K562 (cell line): ENCODE data around the gene AGAP1. TPM values are rescaled to one million over a fixed set of nuclear protein-coding genes. Genes with fewer than 3 reads are reported as not detected.

Experiments
- CBFB ChIP-seq: sonication (generic); formaldehyde crosslinking; IDR thresholded peaks from 2 replicates; pipeline ENCODE4 v1.4.0; 2020; ENCODE audit warnings: mild to moderate bottlenecking, missing genetic modification reagents
- FOXP1 ChIP-seq: sonication (generic); formaldehyde crosslinking; IDR thresholded peaks from 2 replicates; pipeline ENCODE4 v1.8.0; 2022; ENCODE audit warnings: mild to moderate bottlenecking, missing genetic modification reagents
- HNRNPH1 ChIP-seq: fragments of 200-400 bp; formaldehyde crosslinking; optimal IDR thresholded peaks from 2 replicates; pipeline ENCODE3; 2017; ENCODE audit warnings: low read depth, mild to moderate bottlenecking, low read length, moderate library complexity
- KDM1A ChIP-seq, 2 experiments: fragments of 450-650 bp; IDR thresholded peaks; 2 replicates each; pipeline ENCODE4 v1.6.1; 2016; ENCODE audit warnings: mild to moderate bottlenecking in 2 of 2
- KDM2B ChIP-seq: fragments of 250-450 bp; sonication (Bioruptor Pico); IDR thresholded peaks from 2 replicates; pipeline ENCODE4 v1.8.0; 2021; ENCODE audit warnings: mild to moderate bottlenecking, moderate library complexity
- ZNF384 ChIP-seq: IDR thresholded peaks from 2 replicates; pipeline ENCODE4 v1.6.1; 2012; ENCODE audit warnings: low read depth, low read length, improper control_type of control experiment
- polyA plus RNA-seq, 8 experiments: library from polyadenylated mRNA; depleted of rRNA in 4 of 8; stranded (reverse) in 5 of 8; unstranded in 3 of 8; fragments of >200 nt; fragmentation: Nextera tagmentation in 2 of 8; fragmentation: Illumina TruSeq in 1 of 8; extraction: Ambion mirVana in 2 of 8; extraction: Trizol in 1 of 8; gene quantifications; 2 replicates each; pipeline versions ENCODE4 v1.2.1 to v1.2.3, GENCODE V29; 2011 to 2014; ENCODE audit warnings: inconsistent platforms in 1 of 8, missing spikeins in 1 of 8
- total RNA-seq, 7 experiments: library from RNA; depleted of rRNA in 6 of 7; stranded (reverse); fragments of >200 nt in 6 of 7; fragmentation: Illumina TruSeq in 2 of 7; extraction: Trizol in 2 of 7; gene quantifications; 2 replicates each; pipeline versions ENCODE4 v1.2.1 to v1.2.3, GENCODE V29; 2011 to 2021; ENCODE audit warnings: low replicate concordance in 1 of 7
- TF ChIP-seq, protein P1 (sequence below), 2 experiments: fragments of 450-650 bp in 1 of 2; sonication (generic) in 1 of 2; formaldehyde crosslinking in 1 of 2; IDR thresholded peaks; 2 replicates each; pipeline versions ENCODE4 v1.7.1 to v1.9.0; 2016 to 2022; ENCODE audit warnings: inconsistent platforms in 1 of 2, mild to moderate bottlenecking in 1 of 2, missing genetic modification reagents in 1 of 2
- TF ChIP-seq, protein P2 (sequence below), 3 experiments: IDR thresholded peaks in 2 of 3; conservative IDR thresholded peaks in 1 of 3; 2 replicates each; pipeline ENCODE4 v1.5.1; 2011 to 2012; ENCODE audit warnings: low read length in 3 of 3, mild to moderate bottlenecking in 3 of 3, control low read depth in 2 of 3, improper control_type of control experiment in 1 of 3, inconsistent platforms in 1 of 3, low read depth in 1 of 3, mixed read lengths in 1 of 3, moderate library complexity in 1 of 3; ENCODE audit not compliant: insufficient read depth in 2 of 3
- TF ChIP-seq, protein P3 (sequence below): fragments of 450-650 bp; IDR thresholded peaks from 2 replicates; pipeline ENCODE4 v1.6.1; 2017; ENCODE audit warnings: antibody characterized with exemption, mild to moderate bottlenecking

Gene AGAP1
- total and polyA plus RNA-seq, 9 of the 15 experiments (the other 6 are each of a cell fraction or from before 2014, with no cell fraction given) = 1.3 to 24.0 (median 10.6) TPM

DNA sequence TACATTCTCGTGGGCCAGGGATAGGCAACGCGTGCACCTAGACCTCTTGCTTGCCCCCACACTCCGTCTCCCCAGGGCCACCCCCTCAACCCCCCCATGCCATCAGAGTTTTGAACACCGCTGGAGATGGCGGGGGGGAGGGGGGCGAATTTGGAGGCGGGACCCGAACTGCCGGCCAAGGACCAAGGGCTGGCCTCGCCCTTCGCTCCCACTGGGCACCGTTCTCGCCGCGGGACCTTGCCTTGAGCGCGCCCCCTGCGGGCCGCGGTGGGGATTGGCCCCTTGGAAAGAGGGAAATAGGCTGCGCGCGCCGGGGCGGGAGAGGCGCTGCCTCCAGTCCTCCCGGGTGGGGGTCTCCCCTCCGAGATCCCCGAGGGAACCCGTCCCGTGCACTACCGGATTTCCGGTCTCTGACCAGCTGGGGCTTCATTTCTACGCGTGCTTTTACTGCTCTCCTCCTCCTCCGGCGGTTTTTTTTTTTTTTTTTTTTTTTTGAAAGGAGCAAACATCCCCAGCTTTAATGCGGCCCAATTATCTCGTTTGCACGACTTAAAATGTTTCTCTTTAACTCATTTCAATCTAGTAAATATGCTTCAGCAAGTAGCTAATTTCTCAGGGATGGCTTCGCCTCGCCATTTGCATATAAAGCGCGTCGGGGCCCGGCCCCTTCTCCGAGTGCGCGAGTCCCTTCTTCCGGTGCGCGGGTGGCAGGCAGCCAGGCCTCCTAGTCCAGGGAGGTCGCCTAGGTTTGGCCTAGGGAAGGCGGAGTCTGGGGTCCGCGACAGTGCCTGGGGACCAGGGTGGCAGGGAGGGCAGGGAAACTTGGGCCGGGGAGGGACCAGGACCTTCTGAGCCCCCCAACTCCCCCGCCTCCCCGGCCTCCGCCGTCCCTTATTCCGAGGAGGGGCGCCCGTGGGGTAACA is 684.4 kb downstream of the AGAP1 start (continued):
- TF ChIP-seq KDM2B (CRISPR knock-in tag) = no peak
- no peak for TF ChIP-seq KDM1A (IDR thresholded peaks at IDR 0.05)
- TF ChIP-seq, protein P1, sequence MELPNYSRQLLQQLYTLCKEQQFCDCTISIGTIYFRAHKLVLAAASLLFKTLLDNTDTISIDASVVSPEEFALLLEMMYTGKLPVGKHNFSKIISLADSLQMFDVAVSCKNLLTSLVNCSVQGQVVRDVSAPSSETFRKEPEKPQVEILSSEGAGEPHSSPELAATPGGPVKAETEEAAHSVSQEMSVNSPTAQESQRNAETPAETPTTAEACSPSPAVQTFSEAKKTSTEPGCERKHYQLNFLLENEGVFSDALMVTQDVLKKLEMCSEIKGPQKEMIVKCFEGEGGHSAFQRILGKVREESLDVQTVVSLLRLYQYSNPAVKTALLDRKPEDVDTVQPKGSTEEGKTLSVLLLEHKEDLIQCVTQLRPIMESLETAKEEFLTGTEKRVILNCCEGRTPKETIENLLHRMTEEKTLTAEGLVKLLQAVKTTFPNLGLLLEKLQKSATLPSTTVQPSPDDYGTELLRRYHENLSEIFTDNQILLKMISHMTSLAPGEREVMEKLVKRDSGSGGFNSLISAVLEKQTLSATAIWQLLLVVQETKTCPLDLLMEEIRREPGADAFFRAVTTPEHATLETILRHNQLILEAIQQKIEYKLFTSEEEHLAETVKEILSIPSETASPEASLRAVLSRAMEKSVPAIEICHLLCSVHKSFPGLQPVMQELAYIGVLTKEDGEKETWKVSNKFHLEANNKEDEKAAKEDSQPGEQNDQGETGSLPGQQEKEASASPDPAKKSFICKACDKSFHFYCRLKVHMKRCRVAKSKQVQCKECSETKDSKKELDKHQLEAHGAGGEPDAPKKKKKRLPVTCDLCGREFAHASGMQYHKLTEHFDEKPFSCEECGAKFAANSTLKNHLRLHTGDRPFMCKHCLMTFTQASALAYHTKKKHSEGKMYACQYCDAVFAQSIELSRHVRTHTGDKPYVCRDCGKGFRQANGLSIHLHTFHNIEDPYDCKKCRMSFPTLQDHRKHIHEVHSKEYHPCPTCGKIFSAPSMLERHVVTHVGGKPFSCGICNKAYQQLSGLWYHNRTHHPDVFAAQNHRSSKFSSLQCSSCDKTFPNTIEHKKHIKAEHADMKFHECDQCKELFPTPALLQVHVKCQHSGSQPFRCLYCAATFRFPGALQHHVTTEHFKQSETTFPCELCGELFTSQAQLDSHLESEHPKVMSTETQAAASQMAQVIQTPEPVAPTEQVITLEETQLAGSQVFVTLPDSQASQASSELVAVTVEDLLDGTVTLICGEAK (IDR thresholded peaks at IDR 0.05) = peak; percentile 53
- TF ChIP-seq, protein P1 (CRISPR knock-in tag; IDR thresholded peaks at IDR 0.05) = no peak
- TF ChIP-seq FOXP1 = no peak
- TF ChIP-seq, protein P2, sequence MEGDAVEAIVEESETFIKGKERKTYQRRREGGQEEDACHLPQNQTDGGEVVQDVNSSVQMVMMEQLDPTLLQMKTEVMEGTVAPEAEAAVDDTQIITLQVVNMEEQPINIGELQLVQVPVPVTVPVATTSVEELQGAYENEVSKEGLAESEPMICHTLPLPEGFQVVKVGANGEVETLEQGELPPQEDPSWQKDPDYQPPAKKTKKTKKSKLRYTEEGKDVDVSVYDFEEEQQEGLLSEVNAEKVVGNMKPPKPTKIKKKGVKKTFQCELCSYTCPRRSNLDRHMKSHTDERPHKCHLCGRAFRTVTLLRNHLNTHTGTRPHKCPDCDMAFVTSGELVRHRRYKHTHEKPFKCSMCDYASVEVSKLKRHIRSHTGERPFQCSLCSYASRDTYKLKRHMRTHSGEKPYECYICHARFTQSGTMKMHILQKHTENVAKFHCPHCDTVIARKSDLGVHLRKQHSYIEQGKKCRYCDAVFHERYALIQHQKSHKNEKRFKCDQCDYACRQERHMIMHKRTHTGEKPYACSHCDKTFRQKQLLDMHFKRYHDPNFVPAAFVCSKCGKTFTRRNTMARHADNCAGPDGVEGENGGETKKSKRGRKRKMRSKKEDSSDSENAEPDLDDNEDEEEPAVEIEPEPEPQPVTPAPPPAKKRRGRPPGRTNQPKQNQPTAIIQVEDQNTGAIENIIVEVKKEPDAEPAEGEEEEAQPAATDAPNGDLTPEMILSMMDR (IDR thresholded peaks at IDR 0.05 in 2 of 3, conservative IDR thresholded peaks at IDR 0.05 in 1 of 3; ENCODE audit: insufficient read depth in 2 of 3, low read depth in 1 of 3, low read length in 3 of 3) = peak; percentile 48 to 86 (median 71); a peak in 5 of 6 replicates
- TF ChIP-seq HNRNPH1 = no peak
- TF ChIP-seq, protein P3, sequence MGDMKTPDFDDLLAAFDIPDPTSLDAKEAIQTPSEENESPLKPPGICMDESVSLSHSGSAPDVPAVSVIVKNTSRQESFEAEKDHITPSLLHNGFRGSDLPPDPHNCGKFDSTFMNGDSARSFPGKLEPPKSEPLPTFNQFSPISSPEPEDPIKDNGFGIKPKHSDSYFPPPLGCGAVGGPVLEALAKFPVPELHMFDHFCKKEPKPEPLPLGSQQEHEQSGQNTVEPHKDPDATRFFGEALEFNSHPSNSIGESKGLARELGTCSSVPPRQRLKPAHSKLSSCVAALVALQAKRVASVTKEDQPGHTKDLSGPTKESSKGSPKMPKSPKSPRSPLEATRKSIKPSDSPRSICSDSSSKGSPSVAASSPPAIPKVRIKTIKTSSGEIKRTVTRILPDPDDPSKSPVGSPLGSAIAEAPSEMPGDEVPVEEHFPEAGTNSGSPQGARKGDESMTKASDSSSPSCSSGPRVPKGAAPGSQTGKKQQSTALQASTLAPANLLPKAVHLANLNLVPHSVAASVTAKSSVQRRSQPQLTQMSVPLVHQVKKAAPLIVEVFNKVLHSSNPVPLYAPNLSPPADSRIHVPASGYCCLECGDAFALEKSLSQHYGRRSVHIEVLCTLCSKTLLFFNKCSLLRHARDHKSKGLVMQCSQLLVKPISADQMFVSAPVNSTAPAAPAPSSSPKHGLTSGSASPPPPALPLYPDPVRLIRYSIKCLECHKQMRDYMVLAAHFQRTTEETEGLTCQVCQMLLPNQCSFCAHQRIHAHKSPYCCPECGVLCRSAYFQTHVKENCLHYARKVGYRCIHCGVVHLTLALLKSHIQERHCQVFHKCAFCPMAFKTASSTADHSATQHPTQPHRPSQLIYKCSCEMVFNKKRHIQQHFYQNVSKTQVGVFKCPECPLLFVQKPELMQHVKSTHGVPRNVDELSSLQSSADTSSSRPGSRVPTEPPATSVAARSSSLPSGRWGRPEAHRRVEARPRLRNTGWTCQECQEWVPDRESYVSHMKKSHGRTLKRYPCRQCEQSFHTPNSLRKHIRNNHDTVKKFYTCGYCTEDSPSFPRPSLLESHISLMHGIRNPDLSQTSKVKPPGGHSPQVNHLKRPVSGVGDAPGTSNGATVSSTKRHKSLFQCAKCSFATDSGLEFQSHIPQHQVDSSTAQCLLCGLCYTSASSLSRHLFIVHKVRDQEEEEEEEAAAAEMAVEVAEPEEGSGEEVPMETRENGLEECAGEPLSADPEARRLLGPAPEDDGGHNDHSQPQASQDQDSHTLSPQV = no peak
- no peak for TF ChIP-seq CBFB (CRISPR knock-in tag)
- TF ChIP-seq ZNF384 = 0 out of 2 replicates have a peak, but pooled peaks have one; percentile 66
